T47D (cell line): ENCODE data around the gene KDM4B.
A peak's percentile ranks its signal among the peaks of the same experiment; 100 is the strongest.

Source experiments
- DNase-seq, 2 experiments: peaks; one replicate each; pipeline versions ENCODE4 v3.0.0 to v3.0.0-alpha.2; 2011 to 2012; ENCODE audit warnings: low read depth in 1 of 2, low spot score in 1 of 2
- JUND ChIP-seq: IDR thresholded peaks from 2 replicates; pipeline ENCODE4 v1.6.1; 2012; ENCODE audit warnings: low read depth
- in situ Hi-C: cut with HindIII; loops from 2 replicates; pipeline ENCODE4 v1.10.0; 2016; ENCODE audit warnings: low sequenced_read_pairs, low pct_unique_long_range_greater_than_20kb

The KDM4B gene

DNA sequence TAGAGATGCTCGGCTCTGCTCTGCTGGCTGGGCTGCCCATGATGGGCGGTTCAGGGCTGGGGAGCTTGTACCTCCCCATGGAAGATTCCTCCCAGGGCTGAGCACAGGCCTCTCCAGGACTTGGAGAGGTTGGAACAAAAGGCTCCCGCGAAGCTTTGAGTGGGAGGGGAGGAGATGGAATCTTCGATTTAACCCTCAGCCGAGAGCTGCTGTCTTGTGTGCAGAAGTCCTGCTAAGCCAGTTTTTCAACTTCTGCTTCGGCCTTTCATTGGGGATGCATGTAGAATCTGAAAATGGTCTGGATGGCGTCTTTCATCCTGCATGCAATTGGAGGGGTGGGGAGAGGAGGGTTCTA, 163.3 kb downstream of the KDM4B start:
- TF ChIP-seq JUND = no peak
- in situ Hi-C loops = no loop called here
- DNase-seq = peak; percentile 69 to 93

DNA sequence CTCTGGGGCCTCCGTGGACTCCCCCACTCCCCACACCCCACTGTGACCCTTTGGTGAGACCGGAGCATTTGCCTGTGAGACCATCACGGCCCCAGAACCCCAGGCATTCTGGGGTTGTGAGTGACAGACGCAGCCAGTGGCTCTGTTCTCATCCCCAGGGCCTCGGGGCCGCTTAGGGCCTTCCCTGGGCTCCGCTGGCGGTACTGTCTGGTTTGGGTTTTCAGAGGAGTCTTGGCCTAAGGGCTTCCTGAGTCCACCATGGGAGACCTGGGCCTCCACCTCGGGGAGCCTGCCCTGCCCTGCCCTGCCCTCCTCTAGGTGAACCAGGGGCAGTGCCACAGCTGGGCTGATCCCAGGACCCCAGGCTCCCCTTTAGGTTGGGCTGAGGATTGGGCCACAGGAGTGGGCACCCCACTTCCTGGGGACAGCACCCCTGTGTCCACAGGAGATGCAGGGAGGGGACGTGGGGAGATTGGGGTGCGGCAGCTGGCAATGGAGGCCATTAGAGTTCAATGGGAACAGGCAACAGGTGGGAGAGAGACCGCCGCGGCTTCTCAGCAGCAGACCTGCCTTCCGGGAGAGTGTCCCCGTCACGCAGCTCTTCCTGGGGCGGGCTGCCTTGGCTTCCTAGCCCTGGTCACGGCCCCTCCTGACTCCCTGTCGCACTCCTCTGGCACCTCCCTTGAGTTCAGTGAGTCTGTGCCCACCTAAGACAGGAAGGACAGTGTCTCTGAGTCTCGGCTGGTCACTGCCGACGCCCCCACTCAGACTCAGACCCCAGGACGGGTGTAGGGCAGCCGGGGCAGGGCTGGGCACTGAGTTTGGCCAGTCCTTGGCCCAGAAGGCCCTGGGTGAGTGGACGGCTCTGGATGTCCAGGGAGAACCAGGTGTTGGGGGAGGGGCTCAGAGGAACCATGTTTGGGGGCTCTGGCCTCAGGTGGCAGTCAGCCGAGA, 164.1 kb downstream of the KDM4B start:
- no peak for DNase-seq
- in situ Hi-C loops = no loop called here
- no peak for TF ChIP-seq JUND

DNA sequence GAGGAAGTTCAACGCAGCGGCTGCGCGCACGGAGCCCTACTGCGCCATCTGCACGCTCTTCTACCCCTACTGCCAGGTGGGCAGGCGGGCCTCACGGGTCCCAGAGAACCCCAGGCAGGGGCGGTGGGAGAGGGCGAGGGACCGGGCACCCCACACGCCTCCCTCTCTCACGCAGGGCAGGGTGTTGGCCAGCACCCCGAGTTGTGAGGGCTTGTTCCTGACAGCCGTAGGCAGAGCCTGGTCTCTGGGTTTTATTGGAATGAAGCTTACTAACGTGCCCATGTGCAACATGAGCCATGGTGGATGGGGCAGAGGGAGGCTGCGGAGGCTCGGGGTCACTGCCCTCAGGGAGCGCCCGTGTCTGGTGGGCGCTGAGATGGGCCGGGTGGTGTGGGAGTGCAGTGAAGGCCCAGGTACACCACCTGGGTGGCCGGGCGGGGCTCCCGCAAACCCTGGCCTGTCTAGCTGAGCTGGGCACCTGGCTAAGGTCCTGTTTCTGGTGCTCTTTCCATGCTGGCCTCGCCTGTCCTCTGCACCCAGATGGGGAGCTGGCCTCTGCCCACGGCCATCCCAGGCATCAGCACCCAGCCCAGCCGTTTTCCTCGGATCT, 165.2 kb downstream of the KDM4B start:
- in situ Hi-C loops = no loop called here
- TF ChIP-seq JUND = no peak
- no peak for DNase-seq

DNA sequence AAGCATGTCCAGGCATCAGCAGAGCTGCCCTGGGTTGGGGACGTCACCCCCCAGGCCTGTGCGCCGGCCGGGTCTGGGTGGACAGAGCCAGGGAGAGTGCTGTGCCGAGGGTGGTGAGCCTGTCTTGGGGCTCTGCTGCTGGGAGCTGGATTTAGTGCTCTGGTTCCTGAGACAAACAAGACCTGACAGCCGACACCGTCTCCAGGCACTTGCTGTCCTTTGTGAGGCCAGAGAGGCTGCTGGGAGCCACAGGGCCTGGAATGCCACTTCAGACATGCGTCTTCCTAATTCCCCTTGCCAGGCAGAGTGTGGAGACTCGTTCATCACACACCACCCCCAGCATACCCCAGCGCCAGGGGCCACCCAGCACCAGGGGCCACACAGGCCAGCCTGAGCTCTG, 165.8 kb downstream of the KDM4B start:
- TF ChIP-seq JUND = no peak
- in situ Hi-C loops = no loop called here

DNA sequence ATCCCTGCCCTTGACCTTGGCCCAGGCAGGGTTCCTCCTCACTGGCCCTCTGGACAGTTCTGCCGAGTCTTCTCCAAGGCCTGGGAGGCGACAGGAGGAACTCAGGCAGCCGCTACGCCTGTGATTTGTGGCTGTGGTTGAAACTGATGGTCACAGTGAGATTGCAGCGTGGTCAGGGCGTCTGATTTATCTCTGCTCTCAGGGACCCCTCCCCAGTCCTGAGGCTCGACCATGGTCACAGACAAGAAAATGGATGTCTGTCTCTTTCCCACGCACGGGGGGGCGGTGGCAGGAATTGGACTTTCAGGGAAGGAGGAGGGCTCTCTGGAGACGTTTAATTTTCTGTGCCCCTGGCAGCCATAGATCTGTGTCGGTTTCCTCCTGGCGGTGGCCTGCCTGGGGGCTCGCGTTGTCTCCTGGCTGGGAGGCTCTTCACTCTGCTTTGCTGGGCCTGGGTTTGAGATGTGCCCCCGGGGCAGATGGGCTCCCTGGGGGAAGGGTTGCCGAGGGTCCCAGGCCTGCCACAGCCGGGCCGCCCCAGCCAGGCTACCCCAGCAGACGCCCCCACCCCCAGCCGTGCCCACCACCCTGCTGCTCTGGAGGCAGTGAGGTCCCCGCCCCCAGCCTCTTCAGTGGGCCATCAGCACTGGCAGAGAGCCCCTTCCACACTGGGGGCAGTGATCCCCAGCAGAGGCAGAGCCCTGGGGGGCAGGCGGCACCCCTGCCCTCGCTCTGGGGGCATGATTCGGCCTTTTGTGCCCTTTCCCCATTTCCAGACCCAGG, 167.4 kb downstream of the KDM4B start:
- no peak for TF ChIP-seq JUND
- no peak for DNase-seq
- in situ Hi-C loops = no loop called here

More for the DNA sequence above, 165.8 kb downstream of the KDM4B start:
- DNase-seq = no peak

DNA sequence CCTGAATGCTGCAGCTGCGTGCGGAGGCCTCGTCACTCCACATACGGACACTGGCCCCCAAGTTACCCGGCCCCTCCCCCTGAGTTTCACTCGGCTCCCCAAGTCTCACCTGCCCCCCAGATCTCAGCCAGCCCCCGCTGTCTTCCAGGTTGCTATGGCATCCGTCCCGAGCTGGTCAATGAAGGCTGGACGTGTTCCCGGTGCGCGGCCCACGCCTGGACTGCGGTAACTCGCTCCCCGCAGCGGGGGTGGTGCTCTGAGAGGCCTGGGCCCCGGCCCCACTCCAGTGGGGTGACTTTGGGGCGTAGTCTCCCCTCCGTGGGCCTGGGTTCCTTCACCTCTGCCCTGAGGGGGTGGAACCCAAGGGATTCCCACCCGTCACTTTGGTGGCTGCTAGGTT, 168.2 kb downstream of the KDM4B start:
- DNase-seq = no peak
- in situ Hi-C loops = no loop called here
- TF ChIP-seq JUND = no peak

DNA sequence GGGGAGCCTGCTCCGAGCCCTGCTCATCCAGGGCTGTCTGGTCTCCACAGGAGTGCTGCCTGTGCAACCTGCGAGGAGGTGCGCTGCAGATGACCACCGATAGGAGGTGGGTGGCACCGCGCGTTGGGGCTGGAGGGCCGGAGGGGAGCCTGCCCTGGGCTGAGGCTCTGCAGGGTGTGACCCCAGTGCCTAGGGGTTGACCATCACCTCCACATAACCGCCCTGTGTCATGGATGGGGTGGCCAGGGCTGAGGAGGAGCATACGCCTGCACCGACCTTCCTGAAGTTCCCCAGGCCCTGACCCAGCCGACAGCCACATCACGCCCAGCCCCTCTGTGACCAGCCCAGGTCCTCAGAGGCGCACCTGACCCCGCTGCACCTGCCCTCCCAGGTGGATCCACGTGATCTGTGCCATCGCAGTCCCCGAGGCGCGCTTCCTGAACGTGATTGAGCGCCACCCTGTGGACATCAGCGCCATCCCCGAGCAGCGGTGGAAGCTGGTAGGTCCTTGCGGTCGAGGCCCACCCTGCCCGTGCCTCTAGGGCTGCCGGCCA, 168.7 kb downstream of the KDM4B start:
- DNase-seq = no peak
- in situ Hi-C loops = no loop called here
- no peak for TF ChIP-seq JUND

DNA sequence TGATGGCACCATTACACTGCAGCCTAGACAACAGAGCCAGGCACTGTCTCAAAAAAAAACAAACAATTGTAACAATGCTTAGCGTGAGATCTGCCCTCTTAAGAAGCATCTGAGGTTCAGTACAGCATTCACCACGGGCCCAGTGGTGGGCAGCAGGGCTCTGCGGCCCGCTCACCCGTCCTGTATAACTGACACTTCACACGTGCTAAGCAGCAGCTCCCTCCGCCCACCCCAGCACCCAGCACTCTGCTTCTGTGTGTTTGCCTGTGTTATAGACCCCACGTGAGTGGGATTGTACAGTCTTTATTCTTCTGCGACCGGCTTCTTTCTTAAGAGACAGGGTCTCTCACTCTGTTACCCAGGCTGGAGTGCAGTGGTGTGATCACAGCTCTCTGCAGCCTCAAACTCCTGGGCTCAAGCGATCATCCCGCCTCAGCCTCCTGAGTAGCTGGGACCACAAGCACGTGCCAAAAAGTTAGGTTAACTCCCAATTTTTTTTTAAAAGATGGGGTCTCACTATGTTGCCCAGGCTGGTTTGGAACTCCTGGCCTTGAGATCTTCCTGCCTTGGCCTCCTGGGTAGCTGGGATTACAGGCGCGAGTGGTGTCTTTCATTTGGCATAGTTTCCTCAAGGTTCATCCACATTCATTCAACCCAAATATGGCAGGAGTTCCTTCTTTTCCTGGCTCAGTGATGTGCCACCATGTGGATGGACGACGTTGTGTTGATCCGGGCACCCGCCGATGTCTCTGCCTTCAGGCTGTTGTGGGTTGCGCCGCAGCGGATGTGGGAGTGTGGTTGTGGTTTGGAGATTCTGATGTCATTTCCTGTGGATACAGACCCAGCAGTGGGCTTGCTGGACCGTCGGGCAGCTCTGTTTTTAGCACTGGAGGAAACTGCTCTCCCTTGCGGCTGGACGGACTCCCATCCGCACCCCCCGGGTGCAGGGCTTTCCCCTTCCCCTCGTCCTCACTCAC, 170.0 kb downstream of the KDM4B start:
- TF ChIP-seq JUND = no peak
- DNase-seq = no peak
- in situ Hi-C loops = no loop called here

DNA sequence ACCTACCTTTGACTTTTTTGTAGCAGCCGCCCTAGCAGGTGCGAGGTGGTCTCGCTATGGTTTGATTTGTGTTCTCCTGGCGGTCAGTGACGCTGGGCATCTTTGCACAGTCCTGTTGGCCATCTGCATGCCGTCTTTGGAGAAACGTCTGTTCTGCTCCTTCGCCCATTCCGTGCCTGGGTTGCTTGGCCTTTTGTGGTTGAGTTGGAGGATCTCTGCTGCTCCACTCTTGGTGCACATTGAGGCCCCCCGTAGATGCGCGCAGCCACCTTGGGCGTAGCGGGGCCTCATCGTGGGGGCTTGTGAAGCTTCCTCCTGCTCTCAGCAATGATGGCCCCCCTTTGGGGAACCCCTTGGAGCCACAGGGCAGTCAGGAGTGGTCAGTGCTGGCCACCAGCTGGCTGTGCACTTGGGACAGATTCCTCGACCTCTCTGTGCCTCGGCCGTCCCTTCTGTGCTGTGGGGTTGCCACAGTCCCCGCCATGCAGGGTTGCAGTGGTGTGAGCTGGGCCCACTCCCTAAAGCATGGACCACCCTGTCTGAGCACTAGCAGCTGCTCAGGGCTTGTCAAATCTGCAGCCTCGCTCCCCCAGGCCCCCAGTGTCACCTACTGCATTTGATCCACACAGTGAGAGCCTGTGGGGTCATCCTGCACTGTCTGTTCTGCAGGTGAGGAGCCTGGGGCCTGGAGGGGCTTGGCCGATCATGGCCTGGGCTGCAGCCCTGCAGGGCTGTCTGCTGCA, 170.8 kb downstream of the KDM4B start:
- no peak for DNase-seq
- in situ Hi-C loops = no loop called here
- TF ChIP-seq JUND = no peak

DNA sequence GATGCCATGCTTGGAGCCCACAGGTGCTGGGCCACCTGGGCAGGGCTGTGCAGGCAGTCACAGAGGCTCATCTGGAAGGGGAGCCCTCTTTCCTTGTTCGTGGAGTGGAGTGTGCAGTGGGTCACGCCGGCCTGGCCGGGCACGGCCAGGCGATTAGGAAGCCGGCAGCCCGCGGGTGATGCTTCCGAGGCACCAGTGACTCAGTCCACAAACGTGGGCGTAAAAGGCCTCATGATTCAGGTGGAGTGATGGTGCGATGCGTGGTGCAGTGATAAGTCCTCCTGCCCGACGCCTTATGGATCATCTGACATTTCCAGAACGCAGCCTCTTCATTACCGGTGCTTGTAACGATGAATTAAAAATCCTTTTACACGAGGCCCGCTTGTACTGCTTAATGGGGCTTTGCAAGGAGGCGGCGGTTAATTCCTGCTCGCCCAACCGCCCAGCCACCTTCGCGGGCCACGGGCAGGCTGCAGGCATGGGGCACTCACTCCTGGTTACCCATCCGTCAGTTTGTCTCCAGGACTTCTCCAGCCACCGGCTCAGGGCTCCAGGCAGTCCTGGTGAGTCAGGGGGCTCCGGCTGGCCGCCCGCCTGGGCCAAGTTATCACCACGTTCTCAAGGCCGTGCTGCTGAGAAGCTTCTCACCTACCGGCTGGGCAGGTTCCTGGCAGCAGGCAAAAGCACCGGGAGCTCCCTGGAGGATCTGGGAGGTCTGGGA, 172.4 kb downstream of the KDM4B start:
- DNase-seq = no peak
- in situ Hi-C loops = no loop called here
- no peak for TF ChIP-seq JUND
